Osteoblast (primary cell): Measurements from ENCODE around the gene OR10J4. TPM values are rescaled to one million over a fixed set of nuclear protein-coding genes. Genes with fewer than 3 reads are reported as not detected.

ENCODE experiments used
- DNase-seq: peaks from one replicate; pipeline ENCODE4 v3.0.0; 2011; ENCODE audit warnings: low spot score, mixed read lengths; ENCODE audit not compliant: insufficient read length; ENCODE audit errors: missing footprints
- H2AFZ ChIP-seq: 2 replicates; pipeline ENCODE4 v1.6.0; 2011; ENCODE audit warnings: mild to moderate bottlenecking, low read length
- H3K27ac ChIP-seq: 2 replicates; pipeline ENCODE4 v1.5.1; 2011; ENCODE audit warnings: mild to moderate bottlenecking, low read depth, low read length, moderate library complexity
- H3K27me3 ChIP-seq: 2 replicates; pipeline ENCODE4 v1.6.0; 2012; ENCODE audit warnings: mild to moderate bottlenecking, control low read depth, inconsistent platforms, low read length, moderate library complexity; ENCODE audit not compliant: insufficient read depth
- H3K36me3 ChIP-seq: 2 replicates; pipeline ENCODE4 v1.5.1; 2011; ENCODE audit warnings: mild to moderate bottlenecking, low read length, control low read depth, moderate library complexity; ENCODE audit not compliant: insufficient read depth
- H3K4me1 ChIP-seq: 2 replicates; pipeline ENCODE4 v1.5.1; 2011; ENCODE audit warnings: mild to moderate bottlenecking, low read length, control low read depth, moderate library complexity; ENCODE audit not compliant: insufficient read depth
- H3K4me2 ChIP-seq: 2 replicates; pipeline ENCODE4 v1.6.0; 2011; ENCODE audit warnings: mild to moderate bottlenecking, low read length; ENCODE audit not compliant: insufficient read depth
- H3K4me3 ChIP-seq: fragments of 200-600 bp; sonication (generic); 3 replicates; pipeline ENCODE4 v1.5.1; 2012; ENCODE audit warnings: mild to moderate bottlenecking, low read length, inconsistent platforms; ENCODE audit not compliant: insufficient read depth
- H3K79me2 ChIP-seq: 2 replicates; pipeline ENCODE4 v1.6.0; 2012; ENCODE audit warnings: mild to moderate bottlenecking, low read length, control low read depth, inconsistent platforms; ENCODE audit not compliant: insufficient read depth
- H3K9me3 ChIP-seq: 2 replicates; pipeline ENCODE4 v1.5.1; 2011; ENCODE audit warnings: low read depth, low read length, control low read depth
- H4K20me1 ChIP-seq: 2 replicates; pipeline ENCODE4 v1.6.0; 2012; ENCODE audit warnings: mild to moderate bottlenecking, low read length, control low read depth; ENCODE audit not compliant: insufficient read depth
- CTCF ChIP-seq: IDR thresholded peaks from 2 replicates; pipeline ENCODE4 v1.5.1; 2011; ENCODE audit warnings: mild to moderate bottlenecking, low read depth, low read length, moderate library complexity; ENCODE audit errors: extremely low read depth
- total RNA-seq: library from RNA; depleted of rRNA; stranded (reverse); fragments of >200 nt; gene quantifications from 2 replicates; pipeline ENCODE4 v1.2.3, GENCODE V29; 2012

Gene OR10J4
- total RNA-seq, 1 donor = not detected

DNA sequence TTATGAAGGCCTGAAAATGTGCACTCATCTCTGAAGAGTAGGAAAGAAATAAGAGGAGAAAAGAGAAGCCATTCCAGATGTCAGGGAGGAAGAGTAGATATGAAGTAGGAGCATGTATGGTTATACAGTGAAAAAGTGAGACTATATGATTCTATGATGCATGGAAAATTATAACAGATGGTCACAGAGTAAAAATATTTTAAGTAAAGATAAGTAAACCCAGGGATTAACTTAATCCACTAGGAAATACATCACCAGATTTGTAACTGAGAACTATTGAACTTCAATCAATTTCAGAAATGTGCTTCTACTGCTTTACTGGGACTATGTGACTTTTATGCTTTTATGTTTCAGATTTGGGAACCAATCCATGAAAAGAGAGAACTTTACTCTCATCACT lies 7.4 kb downstream of the OR10J4 start, which contains the start of gene OR10J1:
Gene OR10J1 (plus strand): TSS at position 301 of the 400 bp plus-strand sequence. CDS start 70 bp downstream, at position 371.
- DNase-seq = no peak
- no peak within 1 kb of the TSS for H3K27ac ChIP-seq
- no peak for TF ChIP-seq CTCF
- no peaks in the 10 kb centered on the region for H3K9me3 ChIP-seq
- no peaks in the 10 kb centered on the region for H4K20me1 ChIP-seq
- no peak within 1 kb of the TSS for H3K4me2 ChIP-seq
- no peak within 1 kb of the TSS for H2AFZ ChIP-seq
- no peaks in the 10 kb centered on the region for H3K36me3 ChIP-seq
- H3K79me2 ChIP-seq = no peaks in the 10 kb centered on the region
- no peaks in the 10 kb centered on the region for H3K4me1 ChIP-seq
- H3K27me3 ChIP-seq = no peaks in the 10 kb centered on the region
- H3K4me3 ChIP-seq = no peak within 1 kb of the TSS

- no peak overlapping the region for H2AFZ ChIP-seq
- no peaks in the 10 kb centered on the region for H3K79me2 ChIP-seq
- H3K27ac ChIP-seq = no peak overlapping the region
- H3K4me3 ChIP-seq = no peak overlapping the region
- H4K20me1 ChIP-seq = no peaks in the 10 kb centered on the region
- no peaks in the 10 kb centered on the region for H3K4me1 ChIP-seq
- no peaks in the 10 kb centered on the region for H3K9me3 ChIP-seq
- no peak for DNase-seq
- no peaks in the 10 kb centered on the region for H3K27me3 ChIP-seq
- no peaks in the 10 kb centered on the region for H3K36me3 ChIP-seq
- H3K4me2 ChIP-seq = no peak overlapping the region
- no peak for TF ChIP-seq CTCF
Measured at GRCh38 chr1:159441360-159441759, 9.4 kb downstream of the OR10J4 start.

- DNase-seq = no peak
- Histone ChIP-seq H3K9me3 (no peaks in the 10 kb centered on the region), H3K79me2 (no peaks in the 10 kb centered on the region), H3K27ac (no peak overlapping the region), H3K27me3 (no peaks in the 10 kb centered on the region), H3K4me3 (no peak overlapping the region), H2AFZ (no peak overlapping the region), H3K4me2 (no peak overlapping the region), H4K20me1 (no peaks in the 10 kb centered on the region), H3K36me3 (no peaks in the 10 kb centered on the region), H3K4me1 (no peaks in the 10 kb centered on the region)
- TF ChIP-seq CTCF = no peak
Measured at GRCh38 chr1:159442428-159442827, 10.4 kb downstream of the OR10J4 start.

- no peak overlapping the region for H2AFZ ChIP-seq
- no peak overlapping the region for H3K4me2 ChIP-seq
- no peak for TF ChIP-seq CTCF
- H3K27me3 ChIP-seq = no peaks in the 10 kb centered on the region
- no peak overlapping the region for H3K4me3 ChIP-seq
- no peaks in the 10 kb centered on the region for H3K9me3 ChIP-seq
- no peaks in the 10 kb centered on the region for H3K36me3 ChIP-seq
- no peaks in the 10 kb centered on the region for H3K79me2 ChIP-seq
- H3K27ac ChIP-seq = no peak overlapping the region
- H4K20me1 ChIP-seq = no peaks in the 10 kb centered on the region
- no peak for DNase-seq
- H3K4me1 ChIP-seq = no peaks in the 10 kb centered on the region
Measured at GRCh38 chr1:159443066-159443750, 11.2 kb downstream of the OR10J4 start.
